HL-60/S4 treated with phorbol 12-myristate 13-acetate at 8.2 ng/mL for 4 days and 3 days (cell line): ENCODE results near the gene GNG7.

Source experiments
- in situ Hi-C: fragments of 300-500 bp; cut with MboI; formaldehyde crosslinking; loops from 2 replicates; pipeline ENCODE4 v1.15.0; 2022; ENCODE audit warnings: low sequenced_read_pairs

Gene GNG7

DNA sequence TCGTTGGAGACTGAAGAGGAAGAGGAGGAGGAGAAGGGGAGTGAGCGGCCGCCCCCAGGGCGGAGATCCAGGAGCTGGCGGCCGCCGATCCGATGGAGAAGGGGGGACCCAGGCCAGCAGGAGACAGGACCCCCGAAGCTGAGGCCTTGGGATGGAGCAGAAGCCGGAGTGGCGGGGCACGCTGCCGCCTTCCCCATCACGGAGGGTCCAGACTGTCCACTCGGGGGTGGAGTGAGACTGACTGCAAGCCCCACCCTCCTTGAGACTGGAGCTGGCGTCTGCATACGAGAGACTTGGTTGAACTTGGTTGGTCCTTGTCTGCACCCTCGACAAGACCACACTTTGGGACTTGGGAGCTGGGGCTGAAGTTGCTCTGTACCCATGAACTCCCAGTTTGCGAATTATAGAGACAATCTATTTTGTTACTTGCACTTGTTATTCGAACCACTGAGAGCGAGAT is 224.7 kb downstream of the GNG7 start:
- in situ Hi-C loops, result no loop called here

GRCh38 chr19:2477141-2477710 is 225.3 kb downstream of the GNG7 start:
- in situ Hi-C loops, result no loop called here

- in situ Hi-C loops, result no loop called here
Measured at GRCh38 chr19:2476451-2477140, 225.9 kb downstream of the GNG7 start.

GRCh38 chr19:2475702-2476450 is 226.6 kb downstream of the GNG7 start, which contains the start of gene GADD45B:
Gene GADD45B, plus strand, starts transcription at chr19:2476127. Its CDS starts 232 bp downstream, at chr19:2476359.
- in situ Hi-C loops, result no loop called here

GRCh38 chr19:2475018-2475701 is 227.3 kb downstream of the GNG7 start:
- in situ Hi-C loops, result no loop called here

- in situ Hi-C loops, result loop anchor here (25.0 kb wide), 1 partner anchor 138 kb away; no protein-coding TSS in a partner anchor
Measured at GRCh38 chr19:2474232-2475017, 228.1 kb downstream of the GNG7 start.

- in situ Hi-C loops, result loop anchor here (25.0 kb wide), 1 partner anchor 142 kb away; no protein-coding TSS in a partner anchor
Measured at GRCh38 chr19:2469915-2470200, 232.6 kb downstream of the GNG7 start.

GRCh38 chr19:2469102-2469914 is 233.2 kb downstream of the GNG7 start:
- in situ Hi-C loops, result loop anchor here (25.0 kb wide), 1 partner anchor 143 kb away; no protein-coding TSS in a partner anchor

DNA sequence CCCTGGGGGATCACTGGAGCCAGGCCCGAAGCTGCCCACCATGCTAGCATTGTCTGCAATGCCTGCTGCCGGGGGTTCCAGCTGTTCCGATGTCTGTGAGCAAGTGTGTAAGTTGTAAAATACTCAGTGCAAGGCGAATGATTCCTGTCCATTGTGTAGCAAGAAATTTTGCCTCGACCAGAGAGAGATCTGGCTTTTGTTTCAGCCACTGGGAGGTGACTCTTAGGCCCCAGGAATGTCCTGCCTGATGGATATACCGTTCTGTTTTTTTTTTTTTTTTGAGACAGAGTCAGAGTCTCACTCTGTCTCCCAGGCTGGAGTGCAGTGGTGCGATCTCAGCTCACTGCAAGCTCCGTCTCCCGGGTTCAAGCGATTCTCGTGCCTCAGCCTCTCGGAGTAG is 233.9 kb downstream of the GNG7 start:
- in situ Hi-C loops, result loop anchor here (25.0 kb wide), 1 partner anchor 144 kb away; no protein-coding TSS in a partner anchor

DNA sequence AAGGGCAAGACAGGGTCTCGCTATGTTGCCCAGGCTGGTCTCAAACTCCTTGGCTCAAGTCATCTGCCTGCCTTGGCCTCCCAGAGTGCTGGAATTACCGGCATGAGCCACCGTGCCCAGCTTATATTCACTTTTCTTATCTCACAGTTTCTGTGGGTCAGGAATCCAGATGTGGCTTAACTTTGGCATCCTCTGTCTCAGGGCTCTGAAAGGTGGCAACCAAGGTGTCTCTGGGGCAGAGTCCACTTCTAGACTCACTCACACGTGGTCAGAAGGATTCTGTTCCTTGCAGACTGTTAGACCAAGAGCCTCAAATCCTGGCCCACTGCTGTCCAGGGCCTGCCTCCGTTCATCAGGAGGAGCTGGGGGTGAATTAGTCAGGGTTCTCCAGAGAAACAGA is 238.1 kb downstream of the GNG7 start:
- in situ Hi-C loops, result loop anchor here (25.0 kb wide), 1 partner anchor 148 kb away; no protein-coding TSS in a partner anchor

- in situ Hi-C loops, result loop anchor here (25.0 kb wide), 1 partner anchor 149 kb away; no protein-coding TSS in a partner anchor
Measured at GRCh38 chr19:2463694-2464093, 238.8 kb downstream of the GNG7 start.

DNA sequence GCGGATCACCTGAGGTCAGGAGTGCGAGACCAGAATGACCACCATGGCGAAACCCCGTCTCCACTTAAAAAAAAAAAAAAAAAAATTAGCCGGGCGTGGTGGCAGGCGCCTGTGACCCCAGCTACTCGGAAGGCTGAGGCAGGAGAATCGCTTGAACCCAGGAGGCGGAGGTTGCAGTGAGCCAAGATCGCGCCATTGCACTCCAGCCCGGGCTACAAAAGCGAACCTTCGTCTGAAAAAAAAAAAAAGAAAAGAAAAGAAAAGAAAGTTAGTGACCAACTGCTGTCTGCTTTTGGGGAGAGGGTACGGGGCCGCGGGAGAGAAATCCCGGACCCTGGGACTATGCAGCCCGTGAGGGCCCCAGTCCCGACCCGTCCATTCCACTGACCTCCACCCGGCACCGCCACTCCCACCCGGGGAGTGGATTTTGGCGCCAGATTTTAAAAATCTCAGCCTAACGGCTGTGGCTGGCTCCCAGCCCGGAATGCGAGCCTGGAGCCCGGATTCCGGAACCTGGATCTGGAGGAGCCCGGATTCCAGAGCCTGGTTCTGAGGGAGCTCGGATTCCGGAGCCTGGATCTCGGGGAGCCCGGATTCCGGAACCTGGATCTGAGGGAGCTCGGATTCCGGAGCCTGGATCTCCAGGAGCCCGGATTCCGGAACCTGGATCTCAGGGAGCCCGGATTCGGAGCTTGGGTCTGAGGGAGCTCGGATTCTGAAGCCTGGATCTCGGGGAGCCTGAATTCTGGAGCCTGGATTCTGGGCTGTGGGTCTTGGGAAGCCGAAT is 239.7 kb downstream of the GNG7 start:
- in situ Hi-C loops, result loop anchor here (25.0 kb wide), 1 partner anchor 149 kb away; no protein-coding TSS in a partner anchor

- in situ Hi-C loops, result loop anchor here (25.0 kb wide), 1 partner anchor 150 kb away; no protein-coding TSS in a partner anchor
Measured at GRCh38 chr19:2461751-2462634, 240.5 kb downstream of the GNG7 start.
